Aortic smooth muscle cell (primary cell): Measurements from ENCODE around the gene TP73. TPM values are rescaled to one million over a fixed set of nuclear protein-coding genes. Genes with fewer than 3 reads are reported as not detected.

ENCODE experiments used
- total RNA-seq: library from RNA; depleted of rRNA; stranded (reverse); fragments of >200 nt; gene quantifications from 2 replicates; pipeline ENCODE4 v1.2.3, GENCODE V29; 2014

TP73 gene
- not detected in 2 replicates for total RNA-seq

DNA sequence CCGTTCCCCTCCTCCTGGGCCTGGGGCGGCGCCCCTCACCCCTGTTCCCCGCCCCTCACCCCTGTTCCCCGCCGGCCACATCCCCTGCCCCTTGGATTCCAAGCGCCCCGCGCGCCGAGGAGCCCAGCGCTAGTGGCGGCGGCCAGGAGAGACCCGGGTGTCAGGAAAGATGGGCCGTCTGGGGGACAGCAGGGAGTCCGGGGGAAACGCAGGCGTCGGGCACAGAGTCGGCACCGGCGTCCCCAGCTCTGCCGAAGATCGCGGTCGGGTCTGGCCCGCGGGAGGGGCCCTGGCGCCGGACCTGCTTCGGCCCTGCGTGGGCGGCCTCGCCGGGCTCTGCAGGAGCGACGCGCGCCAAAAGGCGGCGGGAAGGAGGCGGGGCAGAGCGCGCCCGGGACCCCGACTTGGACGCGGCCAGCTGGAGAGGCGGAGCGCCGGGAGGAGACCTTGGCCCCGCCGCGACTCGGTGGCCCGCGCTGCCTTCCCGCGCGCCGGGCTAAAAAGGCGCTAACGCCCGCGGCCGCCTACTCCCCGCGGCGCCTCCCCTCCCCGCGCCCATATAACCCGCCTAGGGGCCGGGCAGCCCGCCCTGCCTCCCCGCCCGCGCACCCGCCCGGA lies at the start of gene TP73:
Gene TP73, plus strand, starts transcription at position 587 of the 618 bp plus-strand sequence. CDS start 29,850 bp downstream, outside the sequence.

GRCh38 chr1:3611170-3612019 lies 40.9 kb upstream of the TP73 start, which contains the start of gene MEGF6:
Gene MEGF6, minus strand, starts transcription at chr1:3611508. Its CDS starts 240 bp downstream, at chr1:3611268.

GRCh38 chr1:3624200-3625136 lies 27.8 kb upstream of the TP73 start, which contains the start of gene TPRG1L:
Gene TPRG1L, plus strand, starts transcription at chr1:3625015. Its CDS starts 58 bp downstream, at chr1:3625073.

GRCh38 chr1:3649342-3650247 lies 2.7 kb upstream of the TP73 start, which contains the start of gene WRAP73:
Gene WRAP73, minus strand, starts transcription at chr1:3650103. Its CDS starts 104 bp downstream, at chr1:3649999.

GRCh38 chr1:3752400-3752945 lies 100.2 kb downstream of the TP73 start, which contains the start of gene CCDC27:
Gene CCDC27, plus strand, starts transcription at chr1:3752450. Its CDS starts 32 bp downstream, at chr1:3752482.

DNA sequence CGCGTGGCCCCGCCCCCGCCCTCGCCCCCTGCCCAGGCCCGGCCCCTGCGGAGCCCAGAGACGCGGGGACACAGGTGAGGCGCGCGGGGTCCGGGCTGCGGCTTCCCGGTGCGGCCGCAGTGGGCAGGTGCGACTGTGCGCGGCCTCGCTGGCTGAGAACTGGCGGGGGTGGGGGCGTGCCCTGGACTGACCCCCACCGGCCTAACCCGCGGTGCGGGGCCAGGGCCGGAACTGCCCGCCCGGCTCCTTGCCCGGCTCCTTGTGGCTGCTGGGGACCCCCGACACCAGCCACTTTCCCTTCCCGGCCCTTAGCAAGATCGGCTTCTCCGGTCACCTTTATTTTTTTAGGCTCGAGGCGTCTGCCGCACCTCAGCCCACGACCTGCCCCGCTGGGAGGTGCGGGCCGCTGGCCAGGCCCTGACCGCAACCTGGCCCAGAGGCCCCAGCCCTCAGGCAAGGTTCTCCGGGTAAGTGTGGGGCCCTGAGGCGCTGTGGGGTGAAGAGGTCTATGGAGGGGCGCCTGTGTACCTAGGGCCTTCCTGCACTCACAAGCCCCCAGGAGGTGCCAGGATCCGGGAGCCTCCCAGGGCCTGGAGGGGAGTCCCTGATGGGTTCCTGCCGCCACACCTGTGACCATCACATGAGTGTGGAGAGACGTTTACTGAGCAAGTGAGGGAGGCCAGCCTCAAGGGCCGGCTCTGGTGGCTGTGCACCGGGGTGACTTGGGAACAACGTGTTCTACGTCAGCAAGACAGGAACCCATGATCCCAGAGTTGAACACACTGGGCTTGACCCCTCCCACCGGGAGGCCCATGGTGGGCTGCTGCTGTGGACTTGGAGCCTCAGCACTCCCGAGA lies 120.6 kb downstream of the TP73 start, which contains the start of gene SMIM1:
Gene SMIM1, plus strand, starts transcription at position 35 of the 857 bp plus-strand sequence. CDS start 2,625 bp downstream, outside the sequence.

Other genes starting within 250 kb of the TP73 start
- 0.25 and 0.40 TPM in 2 replicates for gene ARHGEF16, start 197.9 kb upstream of the TP73 start, total RNA-seq
- 131 and 142 TPM in 2 replicates for gene MEGF6, start 41.0 kb upstream of the TP73 start, total RNA-seq
- gene TPRG1L, start 27.5 kb upstream of the TP73 start, total RNA-seq = 30.1 and 37.1 TPM in 2 replicates
- gene WRAP73, start 2.4 kb upstream of the TP73 start, total RNA-seq = 11.8 and 13.2 TPM in 2 replicates
- gene CCDC27, start 99.9 kb downstream of the TP73 start, total RNA-seq = not detected in 2 replicates
- gene SMIM1, start 120.2 kb downstream of the TP73 start, total RNA-seq = 0.53 TPM in 1 of 2 replicates, not detected in the other
- gene LRRC47, start 144.0 kb downstream of the TP73 start, total RNA-seq = 24.6 and 30.4 TPM in 2 replicates
- gene CEP104, start 204.7 kb downstream of the TP73 start, total RNA-seq = 22.1 and 25.0 TPM in 2 replicates
- gene DFFB, start 205.0 kb downstream of the TP73 start, total RNA-seq = 5.8 and 7.0 TPM in 2 replicates
- 20.5 and 25.9 TPM in 2 replicates for gene C1orf174, start 247.8 kb downstream of the TP73 start, total RNA-seq